ENCODE data around the gene RUNDC3A. TPM values are rescaled to one million over a fixed set of nuclear protein-coding genes. Genes with fewer than 3 reads are reported as not detected.

RUNDC3A gene
- total RNA-seq, 1 experiment from 2014 or later, result 0.29 TPM

DNA sequence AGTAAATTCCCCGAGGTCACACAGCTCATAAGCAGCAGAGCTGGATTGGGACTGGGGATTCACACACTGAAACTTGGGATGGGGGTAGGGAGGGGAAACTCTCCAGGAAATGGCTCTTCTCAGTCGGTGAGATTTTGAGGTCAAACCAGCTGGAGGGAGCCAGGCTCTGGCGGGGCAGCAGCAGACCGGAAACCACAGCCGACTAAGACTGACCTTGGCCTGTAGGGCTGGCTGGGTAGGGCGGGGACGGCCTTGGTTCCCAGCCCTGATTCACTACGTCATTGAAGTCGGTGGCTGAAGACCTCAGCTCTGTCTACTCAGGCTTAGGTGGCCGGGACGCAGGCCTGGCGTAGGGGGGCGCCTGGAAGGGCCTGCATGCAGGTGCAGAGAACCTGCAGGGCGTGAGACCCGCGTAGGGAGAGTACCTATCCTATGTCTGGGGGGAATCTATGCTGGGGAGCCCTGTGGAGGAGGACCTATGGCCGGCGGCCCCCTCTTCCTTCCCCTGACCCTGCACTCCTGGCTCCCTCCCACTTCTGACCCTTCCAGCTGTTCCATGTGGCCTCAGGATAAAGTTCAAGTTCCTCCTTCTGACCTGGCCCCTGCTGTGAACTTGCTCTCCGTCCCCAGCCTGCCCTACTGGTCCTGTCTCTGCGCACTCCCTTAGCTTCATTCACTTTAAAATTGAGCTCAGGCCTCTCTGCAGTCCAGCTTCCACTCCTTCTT lies 28.6 kb upstream of the RUNDC3A start:
- intact Hi-C loops (cut with micrococcal nuclease), result no loop called here
- H3K4me1 ChIP-seq (ENCODE audit: insufficient read depth, low read length), result peaks cover 12% of the 10 kb centered on the region
- H4K20me1 ChIP-seq (ENCODE audit: low read length), result no peaks in the 10 kb centered on the region
- H3K9me2 ChIP-seq (replicated peaks; ENCODE audit: low read length), result no peaks in the 10 kb centered on the region
- peak; percentile 97 for ATAC-seq
- no peaks in the 10 kb centered on the region for H3K27me3 ChIP-seq (ENCODE audit: low read length)
- H3K4me2 ChIP-seq (ENCODE audit: low read length), result peak overlapping the region; percentile 24; the same call in 1 of the 2 replicates
- H3K9ac ChIP-seq (ENCODE audit: low read length), result no peak overlapping the region
- TF ChIP-seq, protein P1, sequence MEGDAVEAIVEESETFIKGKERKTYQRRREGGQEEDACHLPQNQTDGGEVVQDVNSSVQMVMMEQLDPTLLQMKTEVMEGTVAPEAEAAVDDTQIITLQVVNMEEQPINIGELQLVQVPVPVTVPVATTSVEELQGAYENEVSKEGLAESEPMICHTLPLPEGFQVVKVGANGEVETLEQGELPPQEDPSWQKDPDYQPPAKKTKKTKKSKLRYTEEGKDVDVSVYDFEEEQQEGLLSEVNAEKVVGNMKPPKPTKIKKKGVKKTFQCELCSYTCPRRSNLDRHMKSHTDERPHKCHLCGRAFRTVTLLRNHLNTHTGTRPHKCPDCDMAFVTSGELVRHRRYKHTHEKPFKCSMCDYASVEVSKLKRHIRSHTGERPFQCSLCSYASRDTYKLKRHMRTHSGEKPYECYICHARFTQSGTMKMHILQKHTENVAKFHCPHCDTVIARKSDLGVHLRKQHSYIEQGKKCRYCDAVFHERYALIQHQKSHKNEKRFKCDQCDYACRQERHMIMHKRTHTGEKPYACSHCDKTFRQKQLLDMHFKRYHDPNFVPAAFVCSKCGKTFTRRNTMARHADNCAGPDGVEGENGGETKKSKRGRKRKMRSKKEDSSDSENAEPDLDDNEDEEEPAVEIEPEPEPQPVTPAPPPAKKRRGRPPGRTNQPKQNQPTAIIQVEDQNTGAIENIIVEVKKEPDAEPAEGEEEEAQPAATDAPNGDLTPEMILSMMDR (conservative IDR thresholded peaks at IDR 0.05; ENCODE audit: low read depth, low read length), result no peak
- TF ChIP-seq EZH2phosphoT487 (IDR thresholded peaks at IDR 0.05; ENCODE audit: borderline replicate concordance, low read length) (no peak), EZH2 (IDR thresholded peaks at IDR 0.05; ENCODE audit: low read length, unreplicated experiment) (no peak)
- ChIA-PET POLR2A (ENCODE audit: unreplicated experiment) (interaction anchor here (0.5 to 0.6 kb wide), 5 partner anchors 8 to 116 kb away, joined by 3 to 9 read pairs (median 5); no protein-coding TSS in a partner anchor), CTCF (no interaction called here)
- DNase-seq, result peak; percentile 70
- H3K79me2 ChIP-seq (ENCODE audit: low read length), result no peaks in the 10 kb centered on the region
- BruUV-seq (replicated peaks), result no TSS peak
- H2AFZ ChIP-seq (ENCODE audit: low read length), result 0 out of 2 replicates have a peak overlapping the region, but pooled peaks have one; percentile 18
- H3K9me3 ChIP-seq (ENCODE audit: low read length), result no peaks in the 10 kb centered on the region
- no peaks in the 10 kb centered on the region for H3K36me3 ChIP-seq (ENCODE audit: low read depth, low read length)
- peak overlapping the region; percentile 12 for H3K27ac ChIP-seq (ENCODE audit: low read length)
- H3K4me3 ChIP-seq (ENCODE audit: low read length), result no peak overlapping the region
- H3F3A ChIP-seq (ENCODE audit: low read length, unreplicated experiment), result no peaks in the 10 kb centered on the region

DNA sequence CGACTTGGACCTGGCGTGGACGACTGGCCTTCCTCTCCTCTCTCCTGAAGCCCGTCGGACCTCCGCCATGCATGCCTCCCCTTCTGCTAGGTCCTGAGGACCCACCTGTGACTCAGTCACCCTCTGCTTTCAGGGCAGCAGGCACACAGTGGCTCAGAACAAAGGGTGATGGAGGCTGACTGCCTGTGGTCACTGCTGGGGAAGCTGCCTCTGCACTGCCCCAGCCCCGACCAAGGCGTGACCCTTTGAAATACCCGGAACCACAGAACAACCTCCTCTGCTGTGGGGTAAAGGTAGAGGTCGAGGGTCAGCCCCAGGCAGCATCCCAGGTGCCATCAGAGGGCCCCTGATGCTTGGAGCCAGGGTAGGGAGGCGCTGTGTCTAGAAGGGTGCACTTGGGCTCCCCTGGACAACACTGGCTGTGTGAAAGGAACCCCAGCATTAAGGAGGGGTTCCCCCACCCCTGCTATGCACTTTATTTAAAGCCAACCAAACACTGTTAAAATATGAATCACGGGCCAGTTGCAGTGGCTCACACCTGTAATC lies 27.9 kb upstream of the RUNDC3A start:
- Histone ChIP-seq H3F3A (ENCODE audit: low read length, unreplicated experiment) (no peaks in the 10 kb centered on the region), H3K36me3 (ENCODE audit: low read depth, low read length) (no peaks in the 10 kb centered on the region), H3K9me3 (ENCODE audit: low read length) (no peaks in the 10 kb centered on the region), H3K27me3 (ENCODE audit: low read length) (no peaks in the 10 kb centered on the region), H3K9me2 (replicated peaks; ENCODE audit: low read length) (no peaks in the 10 kb centered on the region), H3K4me2 (ENCODE audit: low read length) (0 out of 2 replicates have a peak overlapping the region, but pooled peaks have one; percentile 24), H3K27ac (ENCODE audit: low read length) (peak overlapping the region; percentile 12), H3K4me1 (ENCODE audit: insufficient read depth, low read length) (peaks cover 12% of the 10 kb centered on the region), H2AFZ (ENCODE audit: low read length) (no peak overlapping the region), H4K20me1 (ENCODE audit: low read length) (no peaks in the 10 kb centered on the region), H3K9ac (ENCODE audit: low read length) (no peak overlapping the region), H3K79me2 (ENCODE audit: low read length) (no peaks in the 10 kb centered on the region), H3K4me3 (ENCODE audit: low read length) (no peak overlapping the region)
- no TSS peak for BruUV-seq (replicated peaks)
- DNase-seq, result no peak
- TF ChIP-seq EZH2phosphoT487 (IDR thresholded peaks at IDR 0.05; ENCODE audit: borderline replicate concordance, low read length), result no peak
- intact Hi-C loops (cut with micrococcal nuclease), result no loop called here
- ChIA-PET POLR2A (ENCODE audit: unreplicated experiment) (interaction anchor here (0.5 to 0.6 kb wide), 3 partner anchors 9 to 117 kb away, joined by 3 to 6 read pairs (median 5); no protein-coding TSS in a partner anchor), CTCF (no interaction called here)
- ATAC-seq, result no peak; the same call in 1 of the 2 replicates

DNA sequence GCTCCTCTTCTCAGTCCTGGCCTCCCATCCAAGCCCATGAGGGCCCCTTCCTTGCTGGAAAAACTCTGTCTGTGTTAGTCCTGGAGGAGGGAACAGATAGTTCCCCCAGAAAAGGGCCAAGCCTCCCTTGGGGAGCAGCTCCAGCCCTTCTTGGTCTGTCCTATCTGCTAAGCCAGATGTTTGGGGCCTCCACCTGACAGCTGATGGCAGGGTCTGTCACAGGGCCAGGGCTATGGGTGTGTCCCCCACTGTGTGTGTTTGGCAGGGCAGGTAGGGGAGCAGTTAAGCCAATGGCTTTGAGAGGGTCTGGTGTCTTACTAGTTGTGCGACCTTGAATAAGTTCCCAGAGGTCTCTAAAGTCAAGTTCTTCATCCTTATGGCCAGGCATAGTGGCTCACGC lies 26.8 kb upstream of the RUNDC3A start:
- Histone ChIP-seq H3K4me2 (ENCODE audit: low read length) (no peak overlapping the region), H3K4me3 (ENCODE audit: low read length) (no peak overlapping the region), H3K79me2 (ENCODE audit: low read length) (no peaks in the 10 kb centered on the region), H3K36me3 (ENCODE audit: low read depth, low read length) (no peaks in the 10 kb centered on the region), H3K27ac (ENCODE audit: low read length) (no peak overlapping the region), H3K9me2 (replicated peaks; ENCODE audit: low read length) (no peaks in the 10 kb centered on the region), H3K9ac (ENCODE audit: low read length) (no peak overlapping the region), H3F3A (ENCODE audit: low read length, unreplicated experiment) (no peaks in the 10 kb centered on the region), H3K9me3 (ENCODE audit: low read length) (no peaks in the 10 kb centered on the region), H2AFZ (ENCODE audit: low read length) (no peak overlapping the region), H3K4me1 (ENCODE audit: insufficient read depth, low read length) (peaks cover 12% of the 10 kb centered on the region), H3K27me3 (ENCODE audit: low read length) (no peaks in the 10 kb centered on the region), H4K20me1 (ENCODE audit: low read length) (no peaks in the 10 kb centered on the region)
- POLR2A ChIA-PET (ENCODE audit: unreplicated experiment), result no interaction called here
- BruUV-seq (replicated peaks), result no TSS peak
- no peak for ATAC-seq
- no peak for DNase-seq
- CTCF ChIA-PET, result interaction anchor here (0.7 kb wide), 1 partner anchor 96 kb away, joined by 7 read pairs; no protein-coding TSS in a partner anchor
- intact Hi-C loops (cut with micrococcal nuclease), result no loop called here
- TF ChIP-seq, protein P1 (conservative IDR thresholded peaks at IDR 0.05; ENCODE audit: low read depth, low read length), result no peak
- TF ChIP-seq EZH2 (IDR thresholded peaks at IDR 0.05; ENCODE audit: low read length, unreplicated experiment), result no peak
- no peak for TF ChIP-seq EZH2phosphoT487 (IDR thresholded peaks at IDR 0.05; ENCODE audit: borderline replicate concordance, low read length)

Measured in PC-3 (cell line).